RWPE2 (cell line): ENCODE data around the gene FER.
"Not testable (repeated sequence)": the region's sequence is repeated elsewhere in the genome, so short reads cannot be mapped to it uniquely, and the experiment has no call there.

Experiments
- ATAC-seq: fragments of 200-7000 bp; cut with Tn5 transposase; 3 replicates; pipeline ENCODE4 v1.9.1; 2021; ENCODE audit warnings: low read depth
- DNase-seq: peaks from one replicate; pipeline ENCODE4 v3.0.0-alpha.2; 2020; ENCODE audit warnings: low spot score
- H3K27ac ChIP-seq: fragments of 450-650 bp; 2 replicates; pipeline ENCODE4 v1.5.1; 2017; ENCODE audit warnings: mild to moderate bottlenecking; ENCODE audit not compliant: poor library complexity, severe bottlenecking
- H3K27me3 ChIP-seq: fragments of 250-450 bp; sonication (Bioruptor Pico); 2 replicates; pipeline ENCODE4 v1.5.1; 2021; ENCODE audit warnings: mild to moderate bottlenecking, moderate library complexity; ENCODE audit not compliant: insufficient read depth, poor library complexity, severe bottlenecking
- H3K36me3 ChIP-seq: fragments of 250-450 bp; sonication (Bioruptor Pico); 2 replicates; pipeline ENCODE4 v1.5.1; 2020; ENCODE audit warnings: low read depth, mild to moderate bottlenecking, moderate library complexity
- H3K4me1 ChIP-seq: fragments of 250-450 bp; sonication (Bioruptor Pico); 2 replicates; pipeline ENCODE4 v1.5.1; 2021; ENCODE audit warnings: mild to moderate bottlenecking, moderate library complexity; ENCODE audit not compliant: insufficient read depth, poor library complexity, severe bottlenecking
- H3K4me3 ChIP-seq: fragments of 250-450 bp; sonication (Bioruptor Pico); 2 replicates; pipeline ENCODE4 v1.5.1; 2021; ENCODE audit warnings: mild to moderate bottlenecking, moderate library complexity; ENCODE audit not compliant: severe bottlenecking
- H3K9me3 ChIP-seq: fragments of 250-450 bp; sonication (Bioruptor Pico); 2 replicates; pipeline ENCODE4 v1.5.1; 2021; ENCODE audit warnings: mild to moderate bottlenecking, moderate library complexity; ENCODE audit not compliant: severe bottlenecking
- CTCF ChIP-seq: fragments of 450-650 bp; IDR thresholded peaks from one replicate; pipeline ENCODE4 v1.5.1; 2017; ENCODE audit warnings: mild to moderate bottlenecking, moderate library complexity; ENCODE audit not compliant: poor library complexity, severe bottlenecking

The FER gene

GRCh38 chr5:109041317-109041716 lies 293.6 kb downstream of the FER start:
- H3K9me3 ChIP-seq = peaks cover 4% of the 10 kb centered on the region
- H3K36me3 ChIP-seq = peaks cover 4% of the 10 kb centered on the region
- no peak overlapping the region for H3K4me3 ChIP-seq
- DNase-seq (no peak), ATAC-seq (no peak)
- no peaks in the 10 kb centered on the region for H3K27me3 ChIP-seq
- H3K27ac ChIP-seq = no peak overlapping the region
- TF ChIP-seq CTCF = no peak
- H3K4me1 ChIP-seq = peaks cover 10% of the 10 kb centered on the region

- Histone ChIP-seq H3K27me3 (no peaks in the 10 kb centered on the region), H3K4me1 (no peaks in the 10 kb centered on the region), H3K36me3 (peaks cover 27% of the 10 kb centered on the region), H3K9me3 (no peaks in the 10 kb centered on the region), H3K27ac (no peak overlapping the region), H3K4me3 (no peak overlapping the region)
- TF ChIP-seq CTCF = no peak
- no peak for DNase-seq
- no peak for ATAC-seq
These were observed 298.0 kb downstream of the FER start for GRCh38 chr5:109045710-109046109.

- Histone ChIP-seq H3K4me1 (no peaks in the 10 kb centered on the region), H3K27me3 (no peaks in the 10 kb centered on the region)
These were observed 301.9 kb downstream of the FER start for GRCh38 chr5:109049565-109049964.

GRCh38 chr5:109050321-109050720 lies 302.6 kb downstream of the FER start:
- H3K27me3 ChIP-seq, H3K9me3 ChIP-seq, H3K4me3 ChIP-seq, DNase-seq, ATAC-seq, H3K4me1 ChIP-seq, H3K27ac ChIP-seq: not testable (repeated sequence)
- H3K36me3 ChIP-seq = peaks cover 29% of the 10 kb centered on the region

More at GRCh38 chr5:109049565-109049964, 301.9 kb downstream of the FER start:
- Histone ChIP-seq H3K36me3 (peaks cover 28% of the 10 kb centered on the region), H3K4me3 (no peak overlapping the region), H3K27ac (no peak overlapping the region), H3K9me3 (no peaks in the 10 kb centered on the region)
- no peak for TF ChIP-seq CTCF
- ATAC-seq = no peak
- no peak for DNase-seq

GRCh38 chr5:109052216-109052615 lies 304.5 kb downstream of the FER start:
- ATAC-seq, H3K4me3 ChIP-seq, H3K4me1 ChIP-seq, DNase-seq, H3K27me3 ChIP-seq, H3K9me3 ChIP-seq, H3K27ac ChIP-seq: not testable (repeated sequence)
- H3K36me3 ChIP-seq = peaks cover 22% of the 10 kb centered on the region

- ATAC-seq (no peak), DNase-seq (no peak)
- H3K27ac ChIP-seq = no peak overlapping the region
These were observed 306.3 kb downstream of the FER start for GRCh38 chr5:109053995-109054417.

More at GRCh38 chr5:109053995-109054417, 306.3 kb downstream of the FER start:
- TF ChIP-seq CTCF = no peak
- Histone ChIP-seq H3K9me3 (no peaks in the 10 kb centered on the region), H3K4me1 (no peaks in the 10 kb centered on the region), H3K36me3 (peaks cover 12% of the 10 kb centered on the region; the same call in 1 of the 2 replicates), H3K27me3 (no peaks in the 10 kb centered on the region), H3K4me3 (no peak overlapping the region)
